ENCODE data around the gene PRKG1. TPM values are rescaled to one million over a fixed set of nuclear protein-coding genes. Genes with fewer than 3 reads are reported as not detected.

The PRKG1 gene
- total RNA-seq, 1 experiment from 2014 or later, result 0.09 TPM

- no peak overlapping the region for H3K4me3 ChIP-seq (ENCODE audit: low read depth, low read length)
- no peaks in the 10 kb centered on the region for H3K4me1 Mint-ChIP-seq (ENCODE audit: low read depth, unreplicated experiment)
- no peak for TF ChIP-seq CTCF (IDR thresholded peaks at IDR 0.05; ENCODE audit: insufficient read depth in 1 of 2, low read depth in 1 of 2, low read length in 1 of 2, severe bottlenecking in 1 of 2, unreplicated experiment in 1 of 2)
- H3K4me3 Mint-ChIP-seq (ENCODE audit: unreplicated experiment), result no peak overlapping the region
- peaks cover 2% of the 10 kb centered on the region; the same call in 1 of the 2 replicates for H3K27me3 ChIP-seq (replicated peaks; ENCODE audit: control insufficient read depth, insufficient read depth, low read length)
- POLR2A ChIA-PET, result no interaction called here
- H3K36me3 Mint-ChIP-seq (ENCODE audit: insufficient read depth, unreplicated experiment), result no peaks in the 10 kb centered on the region
- H3K9me3 ChIP-seq, result no peaks in the 10 kb centered on the region
- BruUV-seq (replicated peaks), result no TSS peak
- no peaks in the 10 kb centered on the region for H3K9me3 Mint-ChIP-seq (ENCODE audit: unreplicated experiment)
- H3K27me3 Mint-ChIP-seq (ENCODE audit: insufficient read depth, unreplicated experiment), result peaks cover 5% of the 10 kb centered on the region
- CTCF ChIA-PET, result interaction anchor here (0.8 kb wide), 1 partner anchor 287 kb away, joined by 3 read pairs; no protein-coding TSS in a partner anchor
- no peaks in the 10 kb centered on the region for H3K4me1 ChIP-seq
- H3K27ac Mint-ChIP-seq (ENCODE audit: unreplicated experiment), result no peak overlapping the region
- no peaks in the 10 kb centered on the region; the same call in 1 of the 2 replicates for H3K36me3 ChIP-seq (ENCODE audit: control insufficient read depth, insufficient read depth, low read length)
- intact Hi-C loops (cut with micrococcal nuclease; ENCODE audit: unreplicated experiment), result no loop called here
- no peak for DNase-seq
Observed at GRCh38 chr10:51932530-51932929, 858.2 kb downstream of the PRKG1 start.

GRCh38 chr10:51934373-51934772, 860.1 kb downstream of the PRKG1 start:
- CTCF ChIA-PET, result no interaction called here
- no peak for DNase-seq
- H3K9me3 Mint-ChIP-seq (ENCODE audit: unreplicated experiment), result no peaks in the 10 kb centered on the region

GRCh38 chr10:51935341-51935740, 861.1 kb downstream of the PRKG1 start:
- H3K27ac Mint-ChIP-seq (ENCODE audit: unreplicated experiment), result no peak overlapping the region
- no peak for DNase-seq
- intact Hi-C loops (cut with micrococcal nuclease; ENCODE audit: unreplicated experiment), result no loop called here
- H3K27me3 ChIP-seq (replicated peaks; ENCODE audit: control insufficient read depth, insufficient read depth, low read length), result peaks cover 2% of the 10 kb centered on the region; the same call in 1 of the 2 replicates
- ChIA-PET POLR2A (no interaction called here), CTCF (no interaction called here)
- no peak overlapping the region for H3K4me3 ChIP-seq (ENCODE audit: low read depth, low read length)
- no peak overlapping the region for H3K4me3 Mint-ChIP-seq (ENCODE audit: unreplicated experiment)
- no peak for TF ChIP-seq CTCF (IDR thresholded peaks at IDR 0.05; ENCODE audit: insufficient read depth in 1 of 2, low read depth in 1 of 2, low read length in 1 of 2, severe bottlenecking in 1 of 2, unreplicated experiment in 1 of 2)
- BruUV-seq (replicated peaks), result no TSS peak
- H3K9me3 ChIP-seq, result no peaks in the 10 kb centered on the region
- H3K4me1 ChIP-seq, result no peaks in the 10 kb centered on the region
- H3K4me1 Mint-ChIP-seq (ENCODE audit: low read depth, unreplicated experiment), result no peaks in the 10 kb centered on the region
- H3K36me3 ChIP-seq (ENCODE audit: control insufficient read depth, insufficient read depth, low read length), result no peaks in the 10 kb centered on the region; the same call in 1 of the 2 replicates
- H3K36me3 Mint-ChIP-seq (ENCODE audit: insufficient read depth, unreplicated experiment), result no peaks in the 10 kb centered on the region
- no peaks in the 10 kb centered on the region for H3K9me3 Mint-ChIP-seq (ENCODE audit: unreplicated experiment)
- peaks cover 5% of the 10 kb centered on the region for H3K27me3 Mint-ChIP-seq (ENCODE audit: insufficient read depth, unreplicated experiment)

More at GRCh38 chr10:51934373-51934772, 860.1 kb downstream of the PRKG1 start:
- no peaks in the 10 kb centered on the region for H3K4me1 ChIP-seq
- no peak overlapping the region for H3K4me3 Mint-ChIP-seq (ENCODE audit: unreplicated experiment)
- H3K36me3 Mint-ChIP-seq (ENCODE audit: insufficient read depth, unreplicated experiment), result no peaks in the 10 kb centered on the region
- peaks cover 5% of the 10 kb centered on the region for H3K27me3 Mint-ChIP-seq (ENCODE audit: insufficient read depth, unreplicated experiment)
- POLR2A ChIA-PET, result no interaction called here
- peaks cover 2% of the 10 kb centered on the region; the same call in 1 of the 2 replicates for H3K27me3 ChIP-seq (replicated peaks; ENCODE audit: control insufficient read depth, insufficient read depth, low read length)
- no peak overlapping the region for H3K4me3 ChIP-seq (ENCODE audit: low read depth, low read length)
- H3K4me1 Mint-ChIP-seq (ENCODE audit: low read depth, unreplicated experiment), result no peaks in the 10 kb centered on the region
- intact Hi-C loops (cut with micrococcal nuclease; ENCODE audit: unreplicated experiment), result no loop called here
- no peaks in the 10 kb centered on the region; the same call in 1 of the 2 replicates for H3K36me3 ChIP-seq (ENCODE audit: control insufficient read depth, insufficient read depth, low read length)
- TF ChIP-seq CTCF (IDR thresholded peaks at IDR 0.05; ENCODE audit: insufficient read depth in 1 of 2, low read depth in 1 of 2, low read length in 1 of 2, severe bottlenecking in 1 of 2, unreplicated experiment in 1 of 2), result no peak
- H3K9me3 ChIP-seq, result no peaks in the 10 kb centered on the region
- H3K27ac Mint-ChIP-seq (ENCODE audit: unreplicated experiment), result no peak overlapping the region
- no TSS peak for BruUV-seq (replicated peaks)

All from Caco-2 (cell line).